Endothelial cell of umbilical vein (primary cell): ENCODE results near the gene GMCL2.

Source experiments
- CTCF ChIP-seq, 2 donors: IDR thresholded peaks; 1 replicate in 1 of 2; 2 replicates in 1 of 2; pipeline ENCODE4 v1.5.1; 2011; ENCODE audit warnings: low read length in 2 of 2, mild to moderate bottlenecking in 2 of 2, moderate library complexity in 2 of 2, control low read depth in 1 of 2, inconsistent platforms in 1 of 2, low read depth in 1 of 2; ENCODE audit not compliant: insufficient read depth in 1 of 2; ENCODE audit errors: extremely low read depth in 1 of 2
- JUN ChIP-seq: IDR thresholded peaks from 2 replicates; pipeline ENCODE4 v1.6.1; 2011; ENCODE audit warnings: borderline replicate concordance, low read depth; ENCODE audit not compliant: insufficient read length, insufficient read depth
- MAX ChIP-seq: IDR thresholded peaks from 2 replicates; pipeline ENCODE4 v1.6.1; 2011; ENCODE audit not compliant: insufficient read depth, insufficient read length
- MYC ChIP-seq: IDR thresholded peaks from one replicate; pipeline ENCODE4 v1.6.1; 2011; ENCODE audit warnings: mild to moderate bottlenecking, low read depth, low read length
- POLR2A ChIP-seq: IDR thresholded peaks from 2 replicates; pipeline ENCODE4 v1.6.1; 2012; ENCODE audit warnings: low read depth, mild to moderate bottlenecking, control low read depth, low read length
- POLR2AphosphoS5 ChIP-seq: IDR thresholded peaks from 2 replicates; pipeline ENCODE4 v1.6.1; 2012; ENCODE audit warnings: low read depth, mild to moderate bottlenecking, control low read depth, low read length, moderate library complexity; ENCODE audit not compliant: insufficient read depth

- TF ChIP-seq POLR2A (no peak), CTCF (IDR thresholded peaks at IDR 0.05; ENCODE audit: extremely low read depth in 1 of 2, insufficient read depth in 1 of 2, low read depth in 1 of 2, low read length in 2 of 2) (no peak), POLR2AphosphoS5 (no peak), MAX (no peak), JUN (no peak), MYC (no peak)
Observed at GRCh38 chr5:178186427-178186826, 744 bp downstream of the GMCL2 start.
